H9 (cell line): Measurements from ENCODE around the gene CXXC5. TPM values are rescaled to one million over a fixed set of nuclear protein-coding genes. Genes with fewer than 3 reads are reported as not detected.
A peak's percentile ranks its signal among the peaks of the same experiment; 100 is the strongest.

Experiments
- DNase-seq: peaks from one replicate; pipeline ENCODE4 v3.0.0-alpha.2; 2017
- H2AFZ ChIP-seq: one replicate; pipeline ENCODE4 v1.6.1; 2013; ENCODE audit warnings: mild to moderate bottlenecking, low read length, control low read depth, moderate library complexity
- H2AK5ac ChIP-seq: 2 replicates; pipeline ENCODE4 v1.6.1; 2013; ENCODE audit warnings: low read length, control low read depth, mixed read lengths; ENCODE audit not compliant: insufficient read length
- H2BK120ac ChIP-seq: one replicate; pipeline ENCODE4 v1.6.1; 2013; ENCODE audit warnings: low read depth, mild to moderate bottlenecking, low read length, control low read depth, inconsistent platforms; ENCODE audit not compliant: poor library complexity, severe bottlenecking
- H2BK12ac ChIP-seq: 2 replicates; pipeline ENCODE4 v1.6.1; 2013; ENCODE audit warnings: low read length, control low read depth, mixed read lengths, low read depth; ENCODE audit not compliant: insufficient read length
- H2BK15ac ChIP-seq: 2 replicates; pipeline ENCODE4 v1.6.1; 2013; ENCODE audit warnings: low read depth, low read length, control low read depth
- H2BK20ac ChIP-seq: one replicate; pipeline ENCODE4 v1.6.1; 2013; ENCODE audit warnings: low read depth, mild to moderate bottlenecking, low read length, control low read depth, inconsistent platforms; ENCODE audit not compliant: poor library complexity, severe bottlenecking
- H2BK5ac ChIP-seq: 2 replicates; pipeline ENCODE4 v1.6.1; 2013; ENCODE audit warnings: low read length, control low read depth, mixed read lengths; ENCODE audit not compliant: insufficient read length
- H3K14ac ChIP-seq: 2 replicates; pipeline ENCODE4 v1.6.1; 2013; ENCODE audit warnings: low read length, control low read depth; ENCODE audit not compliant: insufficient read depth
- H3K18ac ChIP-seq: 2 replicates; pipeline ENCODE4 v1.6.1; 2013; ENCODE audit warnings: low read depth, mild to moderate bottlenecking, mixed read lengths, low read length, control low read depth; ENCODE audit not compliant: insufficient read length
- H3K23ac ChIP-seq: 2 replicates; pipeline ENCODE4 v1.6.1; 2013; ENCODE audit warnings: low read length, control low read depth, mixed read lengths, low read depth; ENCODE audit not compliant: insufficient read length
- H3K23me2 ChIP-seq: 2 replicates; pipeline ENCODE4 v1.6.1; 2013; ENCODE audit warnings: low read depth, mild to moderate bottlenecking, mixed read lengths, low read length, control low read depth; ENCODE audit not compliant: insufficient read length, poor library complexity, severe bottlenecking
- H3K27ac ChIP-seq: 2 replicates; pipeline ENCODE4 v1.5.1; 2013; ENCODE audit warnings: low read length, control low read depth, mixed read lengths, low read depth; ENCODE audit not compliant: insufficient read length
- H3K27me3 ChIP-seq: 2 replicates; pipeline ENCODE4 v1.6.1; 2013; ENCODE audit warnings: low read length, control low read depth, inconsistent platforms; ENCODE audit not compliant: insufficient read depth
- H3K4ac ChIP-seq: 2 replicates; pipeline ENCODE4 v1.6.1; 2013; ENCODE audit warnings: low read depth, mild to moderate bottlenecking, control low read depth, inconsistent platforms, low read length, moderate library complexity
- H3K4me1 ChIP-seq: 2 replicates; pipeline ENCODE4 v1.6.1; 2013; ENCODE audit warnings: low read length, control low read depth, inconsistent platforms; ENCODE audit not compliant: insufficient read depth
- H3K4me2 ChIP-seq: 2 replicates; pipeline ENCODE4 v1.6.1; 2013; ENCODE audit warnings: low read length, control low read depth, mixed read lengths; ENCODE audit not compliant: insufficient read length, insufficient read depth
- H3K56ac ChIP-seq: 2 replicates; pipeline ENCODE4 v1.6.1; 2013; ENCODE audit warnings: low read depth, mild to moderate bottlenecking, mixed read lengths, low read length, control low read depth; ENCODE audit not compliant: insufficient read length
- H3K79me1 ChIP-seq: 2 replicates; pipeline ENCODE4 v1.6.1; 2013; ENCODE audit warnings: low read depth, mild to moderate bottlenecking, moderate library complexity, low read length, control low read depth, inconsistent platforms; ENCODE audit not compliant: insufficient read depth, poor library complexity, severe bottlenecking
- H3K79me2 ChIP-seq: 2 replicates; pipeline ENCODE4 v1.6.1; 2013; ENCODE audit warnings: low read length, control low read depth, inconsistent platforms; ENCODE audit not compliant: insufficient read depth
- H3K9ac ChIP-seq: 2 replicates; pipeline ENCODE4 v1.6.1; 2013; ENCODE audit warnings: low read length, control low read depth, mixed read lengths; ENCODE audit not compliant: insufficient read length; ENCODE audit errors: extremely low read depth
- H3K9me3 ChIP-seq: one replicate; pipeline ENCODE4 v1.6.1; 2013; ENCODE audit warnings: low read depth, low read length, inconsistent platforms; ENCODE audit not compliant: control insufficient read depth
- H3T11ph ChIP-seq: one replicate; pipeline ENCODE4 v1.6.1; 2013; ENCODE audit warnings: mild to moderate bottlenecking, low read length, control low read depth, inconsistent platforms
- H4K20me1 ChIP-seq: one replicate; pipeline ENCODE4 v1.6.1; 2013; ENCODE audit not compliant: control insufficient read depth, insufficient read length, insufficient read depth
- H4K5ac ChIP-seq: 2 replicates; pipeline ENCODE4 v1.6.1; 2013; ENCODE audit warnings: low read depth, mild to moderate bottlenecking, mixed read lengths, low read length, control low read depth; ENCODE audit not compliant: insufficient read length
- H4K8ac ChIP-seq: replicated peaks from 2 replicates; pipeline ENCODE4 v1.6.1; 2013; ENCODE audit warnings: low read length, control low read depth, mixed read lengths, low read depth; ENCODE audit not compliant: insufficient read length
- H4K91ac ChIP-seq: 2 replicates; pipeline ENCODE4 v1.6.1; 2013; ENCODE audit warnings: low read depth, mild to moderate bottlenecking, moderate library complexity, mixed read lengths, low read length, control low read depth; ENCODE audit not compliant: insufficient read length
- H3K27ac Mint-ChIP-seq, 3 experiments: 2 replicates in 2 of 3; 3 replicates in 1 of 3; pipeline ENCODE4 v1.8.0; 2020 to 2021; ENCODE audit warnings: mixed read lengths in 3 of 3, mild to moderate bottlenecking in 1 of 3, moderate library complexity in 1 of 3
- H3K27me3 Mint-ChIP-seq: 2 replicates; pipeline ENCODE4 v1.8.0; 2021; ENCODE audit warnings: low read depth, mild to moderate bottlenecking, moderate library complexity, mixed read lengths
- H3K36me3 Mint-ChIP-seq, 3 experiments: 2 replicates in 2 of 3; 3 replicates in 1 of 3; pipeline ENCODE4 v1.8.0; 2020 to 2021; ENCODE audit warnings: low read depth in 3 of 3, mixed read lengths in 3 of 3; ENCODE audit not compliant: insufficient read depth in 1 of 3
- H3K4me1 Mint-ChIP-seq, 2 experiments: 2 replicates each; pipeline ENCODE4 v1.8.0; 2020; ENCODE audit warnings: mixed read lengths in 2 of 2
- H3K4me3 Mint-ChIP-seq, 2 experiments: 2 replicates in 1 of 2; 3 replicates in 1 of 2; pipeline ENCODE4 v1.8.0; 2020 to 2021; ENCODE audit warnings: mild to moderate bottlenecking in 2 of 2, mixed read lengths in 2 of 2, moderate library complexity in 1 of 2
- H3K9me3 Mint-ChIP-seq, 2 experiments: 2 replicates in 1 of 2; 3 replicates in 1 of 2; pipeline ENCODE4 v1.8.0; 2020; ENCODE audit warnings: mild to moderate bottlenecking in 2 of 2, mixed read lengths in 2 of 2, moderate library complexity in 1 of 2
- CTCF ChIP-seq: fragments of 200-600 bp; sonication (generic); conservative IDR thresholded peaks from 3 replicates; pipeline ENCODE4 v1.8.0; 2021; ENCODE audit warnings: antibody characterized with exemption, mild to moderate bottlenecking
- WGBS: extraction: QIAGEN DNeasy Blood & Tissue Kit; methylation state at CpG from one replicate; pipeline ENCODE4 v1.1.7; 2013; ENCODE audit warnings: missing lambda C conversion rate, low lambda C conversion rate, mixed read lengths; ENCODE audit not compliant: insufficient read length; ENCODE audit errors: extremely low coverage; 5-methylcytosine and 5-hydroxymethylcytosine counted together
- total RNA-seq: library from RNA; stranded (reverse); gene quantifications from 2 replicates; pipeline ENCODE4 v1.2.1, GENCODE V29; 2021

The CXXC5 gene
- total RNA-seq, 1 experiment from 2014 or later = 105 TPM

DNA sequence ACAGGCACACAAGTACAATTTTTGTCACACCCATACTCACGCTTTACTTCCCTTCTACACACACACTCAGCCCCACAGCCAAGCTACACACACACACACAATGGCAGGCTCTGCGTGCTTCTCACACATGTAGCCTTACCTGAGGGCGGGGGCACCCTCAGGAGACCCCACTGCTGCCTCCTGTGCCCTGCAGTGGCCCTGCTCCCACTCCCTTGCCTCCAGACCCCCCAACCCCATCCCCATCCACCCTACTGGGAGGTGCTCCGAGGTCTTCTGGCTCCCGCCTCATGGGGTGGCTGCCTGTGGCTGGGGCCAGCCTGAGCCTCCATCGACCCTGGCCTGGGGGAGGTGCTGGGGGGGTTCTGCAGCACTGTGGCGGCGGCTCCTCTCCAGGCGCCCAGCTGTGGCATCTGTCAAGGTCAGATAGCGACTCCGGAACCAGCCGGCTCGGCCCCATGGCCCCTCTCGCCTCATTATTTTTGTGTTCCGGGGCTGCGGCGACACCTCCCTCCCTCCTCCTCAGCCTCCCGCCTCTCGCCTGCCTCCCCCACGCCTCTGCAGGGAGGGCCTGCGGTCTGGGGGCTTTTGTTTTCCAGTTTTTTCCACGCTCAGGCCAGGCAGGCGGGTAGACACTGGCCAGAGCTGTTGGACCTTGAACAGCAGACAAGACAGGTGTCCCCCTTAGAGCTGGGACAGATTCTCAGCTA, 21.7 kb downstream of the CXXC5 start:
- Histone ChIP-seq H3K23me2 (no peaks in the 10 kb centered on the region), H3K27ac (no peak overlapping the region), H3K9me3 (no peaks in the 10 kb centered on the region), H2AK5ac (no peak overlapping the region), H4K20me1 (no peaks in the 10 kb centered on the region), H2BK12ac (no peak overlapping the region), H3K79me2 (peaks cover 40% of the 10 kb centered on the region; the same call in 1 of the 2 replicates), H2BK15ac (no peak overlapping the region), H4K5ac (no peak overlapping the region), H3K4me2 (no peak overlapping the region), H4K8ac (no peak overlapping the region), H3K4ac (no peak overlapping the region), H3K56ac (no peak overlapping the region), H3K4me1 (peaks cover 15% of the 10 kb centered on the region; the same call in 1 of the 2 replicates), H2AFZ (no peak overlapping the region), H4K91ac (no peak overlapping the region), H3K18ac (no peak overlapping the region), H3K23ac (no peak overlapping the region), H2BK20ac (no peak overlapping the region), H3K14ac (no peak overlapping the region), H3K79me1 (no peaks in the 10 kb centered on the region), H2BK5ac (no peak overlapping the region), H2BK120ac (no peak overlapping the region), H3K27me3 (no peaks in the 10 kb centered on the region), H3T11ph (no peak overlapping the region), H3K9ac (no peak overlapping the region)
- no CpG with 5 or more reads among the region's 23 CpGs for WGBS
- peak overlapping the region in 2 of 3 experiments; percentile 1 to 13; a peak in 3 of 7 replicates for H3K27ac Mint-ChIP-seq
- TF ChIP-seq CTCF = no peak
- H3K27me3 Mint-ChIP-seq = no peaks in the 10 kb centered on the region
- H3K9me3 Mint-ChIP-seq = no peaks in the 10 kb centered on the region
- H3K4me1 Mint-ChIP-seq = peaks cover 39 to 53% of the 10 kb centered on the region in 2 experiments
- peak overlapping the region in 1 of 2 experiments; percentile 44; a peak in 2 of 5 replicates for H3K4me3 Mint-ChIP-seq
- peaks cover 0 to 6% (median 2%) of the 10 kb centered on the region in 3 experiments; a peak in 2 of 7 replicates for H3K36me3 Mint-ChIP-seq
- DNase-seq = no peak
